NCI-H2171 (cell line): ENCODE results near the gene SGMS1.
"Not testable (repeated sequence)": the region's sequence is repeated elsewhere in the genome, so short reads cannot be mapped to it uniquely, and the experiment has no call there.

Experiments
- DNase-seq: peaks from one replicate; lab custom pipeline; 2025; lab: John Stamatoyannopoulos, UW

The SGMS1 gene

DNA sequence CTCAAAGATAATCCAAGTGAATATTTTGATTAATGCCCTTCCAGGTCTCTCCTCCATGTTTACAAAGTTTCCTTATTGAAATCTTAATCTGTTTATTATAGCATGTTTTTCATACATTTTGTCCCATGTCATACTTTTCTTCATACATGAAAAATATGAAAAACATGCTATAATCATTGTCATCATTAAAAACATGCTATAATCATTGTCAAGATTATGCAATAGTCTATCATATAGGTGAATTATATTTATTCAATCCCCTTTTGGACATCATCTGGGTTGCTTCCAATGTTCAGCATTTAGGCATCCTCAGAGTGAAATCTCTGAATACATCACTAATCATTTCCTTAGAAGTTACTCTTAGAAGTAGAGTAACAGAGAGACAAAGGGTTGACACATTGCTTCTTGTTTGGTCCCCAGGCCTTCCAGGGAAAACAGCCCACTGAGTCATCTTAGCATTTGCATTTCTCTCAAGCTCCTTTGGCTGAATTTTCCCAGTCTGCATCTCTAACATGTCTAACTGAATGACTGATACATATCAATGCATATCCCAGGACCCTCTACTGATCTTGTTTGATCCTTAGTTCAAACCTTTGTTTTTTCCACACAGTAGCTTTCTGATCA is 87.0 kb downstream of the SGMS1 start:
- no peak for DNase-seq

DNA sequence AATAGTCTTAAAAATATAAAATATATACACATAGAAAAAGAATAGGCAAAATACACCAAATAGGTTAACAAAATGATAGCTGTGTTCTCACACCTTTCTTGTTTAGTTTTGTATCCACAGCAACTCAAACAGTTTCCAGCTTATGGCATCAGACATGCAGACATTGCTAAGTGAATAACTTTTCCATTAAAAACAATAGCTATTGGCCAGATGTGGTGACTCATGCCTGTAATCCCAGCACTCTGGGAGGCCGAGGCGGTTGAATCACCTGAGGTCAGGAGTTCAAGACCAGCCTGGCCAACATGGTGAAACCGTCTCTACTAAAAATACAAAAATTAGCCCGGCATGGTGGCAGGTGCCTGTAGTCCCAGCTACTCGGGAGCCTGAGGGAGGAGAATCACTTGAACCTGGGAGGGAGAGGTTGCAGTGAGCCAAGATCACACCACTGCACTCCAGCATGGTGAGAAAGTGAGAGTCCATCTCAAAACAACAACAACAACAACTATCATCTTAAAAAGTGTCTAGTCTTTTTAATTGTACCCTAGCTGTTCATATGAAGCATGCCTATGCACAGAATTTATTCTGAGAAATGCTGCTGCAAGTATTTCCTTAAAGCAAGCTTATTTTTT is 88.9 kb downstream of the SGMS1 start:
- not testable (repeated sequence) for DNase-seq

- DNase-seq = no peak
These were observed 90.5 kb downstream of the SGMS1 start for GRCh38 chr10:50533296-50533695.

GRCh38 chr10:50531388-50532077 is 92.2 kb downstream of the SGMS1 start:
- DNase-seq = no peak

GRCh38 chr10:50529660-50530059 is 94.1 kb downstream of the SGMS1 start:
- DNase-seq = no peak

- no peak for DNase-seq
These were observed 95.5 kb downstream of the SGMS1 start for GRCh38 chr10:50528206-50528605.

GRCh38 chr10:50527442-50528043 is 96.2 kb downstream of the SGMS1 start:
- no peak for DNase-seq

DNA sequence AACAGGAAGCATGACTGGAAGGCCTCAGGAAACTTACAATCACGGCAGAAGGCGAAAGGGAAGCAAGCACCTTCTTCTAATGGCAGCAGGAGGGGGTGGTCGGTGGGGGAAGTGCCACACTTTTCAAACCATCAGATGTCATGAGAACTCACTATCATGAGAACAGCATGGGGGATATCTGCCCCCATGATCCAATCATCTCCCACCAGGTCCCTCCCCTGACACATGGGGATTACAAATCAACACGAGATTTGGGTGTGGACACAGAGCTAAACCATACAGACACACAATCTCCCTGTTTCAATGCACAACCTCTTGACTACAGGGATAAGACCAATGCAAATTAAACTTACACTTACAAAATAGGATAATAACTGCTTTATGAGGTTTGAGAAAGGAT is 97.6 kb downstream of the SGMS1 start:
- DNase-seq = no peak

- DNase-seq = no peak
These were observed 100.4 kb downstream of the SGMS1 start for GRCh38 chr10:50523357-50523756.

GRCh38 chr10:50522908-50523307 is 100.8 kb downstream of the SGMS1 start:
- no peak for DNase-seq

- no peak for DNase-seq
These were observed 103.6 kb downstream of the SGMS1 start for GRCh38 chr10:50520115-50520514.

DNA sequence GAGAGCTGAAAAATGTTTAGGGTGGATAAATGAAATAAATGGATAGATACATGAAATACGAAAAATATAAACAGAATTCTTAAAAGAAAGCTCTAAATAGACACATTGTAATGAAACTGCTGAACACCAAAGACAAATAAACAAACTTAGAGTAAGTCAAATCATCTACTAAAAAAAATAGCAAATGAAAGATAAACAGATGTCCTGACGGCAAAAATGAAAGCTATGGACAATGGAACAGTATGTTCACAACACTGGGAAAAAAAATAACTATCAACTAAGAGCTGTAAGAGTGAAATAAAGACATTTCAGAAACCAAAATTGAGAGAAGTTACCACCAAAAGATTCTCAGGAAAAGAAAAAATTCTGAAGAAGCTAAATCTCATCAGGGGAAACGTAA is 106.1 kb downstream of the SGMS1 start:
- DNase-seq = no peak

- no peak for DNase-seq
These were observed 107.6 kb downstream of the SGMS1 start for GRCh38 chr10:50516171-50516570.

GRCh38 chr10:50515420-50515819 is 108.3 kb downstream of the SGMS1 start:
- no peak for DNase-seq

DNA sequence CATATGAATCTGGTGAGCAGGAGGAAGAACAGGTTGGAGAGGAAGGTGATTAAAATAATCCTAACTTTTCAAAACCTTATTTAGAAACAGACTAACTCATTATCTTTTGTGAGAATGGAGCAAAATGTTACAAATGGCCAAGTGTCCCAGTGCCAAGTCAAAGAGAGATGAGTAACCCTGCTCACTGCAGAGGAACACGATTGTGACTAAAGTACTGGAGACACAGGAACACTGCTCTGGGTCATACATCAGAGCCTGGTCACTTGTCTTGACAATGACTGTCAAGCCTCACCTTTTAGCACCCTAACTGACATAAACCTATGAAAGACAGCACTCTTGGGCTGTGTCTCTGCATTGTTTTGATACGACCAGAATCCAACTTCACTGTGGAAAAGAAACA is 108.8 kb downstream of the SGMS1 start:
- no peak for DNase-seq

DNA sequence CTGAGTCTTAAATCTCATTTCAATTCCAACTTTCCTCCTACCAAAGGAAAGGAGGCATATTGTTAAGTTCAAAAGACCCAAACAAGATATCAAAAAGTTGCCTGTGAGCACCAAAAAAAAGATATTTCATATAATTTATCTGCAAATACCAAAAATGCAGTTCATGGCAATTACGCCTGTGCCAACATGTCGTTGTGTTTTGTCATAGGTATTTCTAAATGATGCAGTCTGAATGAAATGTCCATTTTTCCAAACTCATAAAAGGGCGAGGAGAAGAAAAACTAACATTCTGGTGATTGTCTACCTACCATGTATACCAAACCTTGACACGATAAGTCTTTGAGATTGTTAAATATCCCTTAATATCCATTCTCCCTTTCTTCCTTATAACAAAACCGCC is 109.8 kb downstream of the SGMS1 start:
- DNase-seq = no peak

DNA sequence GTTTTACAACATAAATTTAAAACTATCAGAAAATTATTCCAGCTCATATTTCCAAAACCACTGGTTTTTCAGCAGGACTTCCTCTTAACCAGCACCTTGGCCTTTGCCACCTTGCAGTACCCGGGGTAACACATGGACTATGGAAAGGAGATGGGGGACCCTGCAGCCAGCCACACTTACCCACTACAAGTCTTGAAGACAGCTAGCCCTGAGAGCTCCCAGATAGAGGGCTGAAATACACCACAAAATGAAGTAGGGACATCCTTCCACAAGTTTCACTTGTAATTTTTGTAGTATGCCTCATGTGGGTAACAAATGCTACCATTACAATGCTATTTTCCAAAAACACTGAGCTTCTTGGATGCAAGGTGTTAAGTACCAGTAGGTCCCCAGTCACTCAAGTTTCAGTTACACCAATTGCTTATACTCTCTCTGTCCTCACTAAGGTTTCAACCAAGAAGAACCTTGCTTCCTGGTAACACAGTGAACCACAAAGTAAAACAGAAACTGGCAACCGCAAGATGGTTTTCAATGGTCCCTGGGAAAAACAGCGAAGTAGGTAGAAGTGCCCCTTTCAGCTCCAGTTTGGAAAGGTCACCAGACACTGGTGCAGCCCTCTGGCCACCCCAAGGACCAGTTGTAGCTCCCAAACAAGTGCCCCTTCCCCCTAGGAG is 110.9 kb downstream of the SGMS1 start:
- no peak for DNase-seq

DNA sequence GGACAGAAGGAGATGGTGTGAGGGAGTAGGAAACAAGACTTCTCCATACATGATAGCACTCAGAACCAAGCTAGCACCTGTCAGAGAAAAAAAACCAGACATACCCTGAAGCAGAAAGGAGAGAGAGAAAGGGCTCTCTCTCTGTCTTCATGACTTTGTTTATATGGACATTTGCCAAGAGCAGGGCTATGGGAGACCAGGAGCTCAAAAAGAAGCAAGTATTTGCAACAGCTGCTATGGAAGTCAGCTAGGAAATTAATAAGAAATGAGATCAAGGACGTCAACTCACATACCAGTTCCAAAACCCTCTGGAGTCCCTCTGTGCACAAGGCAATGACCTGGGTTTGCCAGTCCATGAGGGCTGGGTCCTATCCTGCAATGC is 111.6 kb downstream of the SGMS1 start:
- no peak for DNase-seq

GRCh38 chr10:50511492-50512213 is 112.1 kb downstream of the SGMS1 start:
- DNase-seq = no peak

DNA sequence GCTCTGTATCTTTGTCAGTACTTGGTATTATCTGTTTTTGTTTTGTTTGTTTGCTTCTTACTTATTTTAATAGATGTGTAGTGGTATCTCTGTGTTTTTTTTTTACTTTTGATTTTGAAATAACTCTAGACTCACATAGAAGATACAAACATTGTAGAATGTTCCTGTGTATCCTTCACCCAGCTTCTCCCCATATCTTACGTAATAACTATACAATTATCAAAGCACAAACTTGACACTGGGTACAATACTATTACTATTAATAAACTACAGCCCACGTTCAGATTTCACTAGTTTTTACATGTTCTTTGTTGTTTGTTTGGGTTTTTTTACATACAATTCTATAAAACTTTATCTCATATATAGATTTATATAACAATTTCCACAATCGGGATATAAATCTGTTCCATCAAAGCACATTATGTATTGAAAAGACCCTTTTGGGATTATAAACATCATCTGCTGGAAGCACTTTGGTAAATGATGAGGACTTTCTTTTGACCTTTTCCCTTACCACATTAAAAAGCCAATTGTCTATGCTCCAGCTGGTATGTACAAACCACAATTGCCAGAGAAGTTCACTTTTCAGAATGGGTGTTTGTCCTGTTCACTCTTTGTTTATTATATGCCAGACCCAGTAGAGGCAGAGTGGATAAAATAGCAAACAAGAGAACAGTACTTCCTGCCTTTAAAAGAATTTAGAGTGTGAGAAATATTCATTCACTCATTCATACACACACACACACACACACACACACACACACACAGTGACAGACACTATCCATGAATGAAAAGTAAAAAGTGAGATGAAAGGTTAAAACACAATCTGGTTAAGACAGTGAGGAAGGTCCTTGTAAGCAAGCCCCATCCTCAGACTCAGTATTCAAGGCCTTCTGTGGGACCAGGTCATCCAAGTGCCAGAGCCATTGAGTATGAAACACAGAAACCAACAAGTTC is 113.0 kb downstream of the SGMS1 start:
- no peak for DNase-seq
